ENCODE measurements around the gene PKNOX2.

PKNOX2 gene

DNA sequence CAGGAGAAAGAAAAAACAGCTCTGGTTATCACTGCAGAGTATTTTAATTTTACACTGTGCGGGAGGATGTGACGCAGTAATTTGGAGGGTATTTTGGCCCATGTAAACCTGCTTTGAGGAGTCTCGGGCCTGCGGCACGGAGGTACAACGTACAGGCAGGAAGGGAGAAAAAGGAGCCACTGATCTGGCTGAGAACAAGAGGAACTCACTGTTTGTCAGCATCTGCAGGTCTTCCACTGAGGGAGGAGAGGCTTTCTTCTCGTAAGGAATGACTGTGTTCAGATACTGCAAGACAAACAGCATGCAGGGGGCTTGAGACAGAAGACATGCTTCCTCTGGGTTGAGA, 287.5 kb downstream of the PKNOX2 start:
- no peak overlapping the region for H3K27ac ChIP-seq (ENCODE audit: low read length)
- no peak overlapping the region for H3K4me2 ChIP-seq (ENCODE audit: low read length)
- H3K9me3 ChIP-seq (ENCODE audit: insufficient read depth, low read length) = no peaks in the 10 kb centered on the region
- no peak overlapping the region for H3K9ac ChIP-seq (ENCODE audit: low read length)
- no peak overlapping the region for H3K4me3 ChIP-seq (ENCODE audit: low read length)
- no peaks in the 10 kb centered on the region for H3K79me2 ChIP-seq (ENCODE audit: low read length)
- 0 out of 2 replicates have a peak, but pooled peaks cover 4% of the 10 kb centered on the region for H3K27me3 ChIP-seq (ENCODE audit: low read depth, low read length)
- no peak for TF ChIP-seq EZH2phosphoT487 (IDR thresholded peaks at IDR 0.05; ENCODE audit: low read depth)
- TF ChIP-seq, protein P1, sequence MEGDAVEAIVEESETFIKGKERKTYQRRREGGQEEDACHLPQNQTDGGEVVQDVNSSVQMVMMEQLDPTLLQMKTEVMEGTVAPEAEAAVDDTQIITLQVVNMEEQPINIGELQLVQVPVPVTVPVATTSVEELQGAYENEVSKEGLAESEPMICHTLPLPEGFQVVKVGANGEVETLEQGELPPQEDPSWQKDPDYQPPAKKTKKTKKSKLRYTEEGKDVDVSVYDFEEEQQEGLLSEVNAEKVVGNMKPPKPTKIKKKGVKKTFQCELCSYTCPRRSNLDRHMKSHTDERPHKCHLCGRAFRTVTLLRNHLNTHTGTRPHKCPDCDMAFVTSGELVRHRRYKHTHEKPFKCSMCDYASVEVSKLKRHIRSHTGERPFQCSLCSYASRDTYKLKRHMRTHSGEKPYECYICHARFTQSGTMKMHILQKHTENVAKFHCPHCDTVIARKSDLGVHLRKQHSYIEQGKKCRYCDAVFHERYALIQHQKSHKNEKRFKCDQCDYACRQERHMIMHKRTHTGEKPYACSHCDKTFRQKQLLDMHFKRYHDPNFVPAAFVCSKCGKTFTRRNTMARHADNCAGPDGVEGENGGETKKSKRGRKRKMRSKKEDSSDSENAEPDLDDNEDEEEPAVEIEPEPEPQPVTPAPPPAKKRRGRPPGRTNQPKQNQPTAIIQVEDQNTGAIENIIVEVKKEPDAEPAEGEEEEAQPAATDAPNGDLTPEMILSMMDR (IDR thresholded peaks at IDR 0.05; ENCODE audit: low read depth, low read length) = no peak
- no peaks in the 10 kb centered on the region for H3K36me3 ChIP-seq (replicated peaks; ENCODE audit: low read depth, low read length)
- H3K4me1 ChIP-seq (ENCODE audit: low read length) = 0 out of 2 replicates have a peak, but pooled peaks cover 6% of the 10 kb centered on the region
- H2AFZ ChIP-seq (ENCODE audit: low read depth, low read length) = peak overlapping the region; percentile 98; the same call in 1 of the 2 replicates
- H4K20me1 ChIP-seq (ENCODE audit: insufficient read depth, low read length) = no peaks in the 10 kb centered on the region

DNA sequence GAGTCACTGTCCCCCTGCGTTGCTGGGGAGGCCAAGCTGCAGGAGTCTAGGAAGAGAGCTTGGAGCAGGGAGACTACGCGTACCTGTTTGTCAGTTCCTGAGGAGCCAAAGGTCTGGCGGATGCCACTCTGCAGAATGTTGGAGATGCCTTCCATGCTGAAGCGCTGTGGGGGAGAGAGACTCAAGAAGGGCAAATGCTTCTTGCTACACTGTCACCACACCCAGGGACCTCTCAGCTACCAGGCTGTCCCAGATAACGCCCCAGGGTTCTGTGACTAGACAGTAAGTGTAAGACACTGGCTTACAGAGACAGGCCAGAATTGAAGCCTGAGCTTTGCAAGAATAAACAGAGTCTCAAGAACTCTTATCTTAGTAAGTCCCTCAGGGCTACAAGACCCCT, 289.5 kb downstream of the PKNOX2 start:
- Histone ChIP-seq H3K4me3 (ENCODE audit: low read length) (no peak overlapping the region), H3K79me2 (ENCODE audit: low read length) (no peaks in the 10 kb centered on the region), H3K27me3 (ENCODE audit: low read depth, low read length) (no peaks in the 10 kb centered on the region), H3K27ac (ENCODE audit: low read length) (no peak overlapping the region), H2AFZ (ENCODE audit: low read depth, low read length) (no peak overlapping the region), H3K36me3 (replicated peaks; ENCODE audit: low read depth, low read length) (no peaks in the 10 kb centered on the region), H3K4me1 (ENCODE audit: low read length) (0 out of 2 replicates have a peak, but pooled peaks cover 6% of the 10 kb centered on the region), H3K9me3 (ENCODE audit: insufficient read depth, low read length) (no peaks in the 10 kb centered on the region), H3K4me2 (ENCODE audit: low read length) (no peak overlapping the region), H3K9ac (ENCODE audit: low read length) (no peak overlapping the region), H4K20me1 (ENCODE audit: insufficient read depth, low read length) (no peaks in the 10 kb centered on the region)
- TF ChIP-seq, protein P1 (IDR thresholded peaks at IDR 0.05; ENCODE audit: low read depth, low read length) = no peak
- TF ChIP-seq EZH2phosphoT487 (IDR thresholded peaks at IDR 0.05; ENCODE audit: low read depth) = no peak

GRCh38 chr11:125455851-125456250, 291.3 kb downstream of the PKNOX2 start:
- no peak overlapping the region for H3K27ac ChIP-seq (ENCODE audit: low read length)
- no peak overlapping the region for H3K4me2 ChIP-seq (ENCODE audit: low read length)
- 0 out of 2 replicates have a peak, but pooled peaks cover 2% of the 10 kb centered on the region for H3K27me3 ChIP-seq (ENCODE audit: low read depth, low read length)
- H3K9ac ChIP-seq (ENCODE audit: low read length) = no peak overlapping the region
- no peak overlapping the region for H2AFZ ChIP-seq (ENCODE audit: low read depth, low read length)
- TF ChIP-seq, protein P1 (IDR thresholded peaks at IDR 0.05; ENCODE audit: low read depth, low read length) = no peak
- no peak for TF ChIP-seq EZH2phosphoT487 (IDR thresholded peaks at IDR 0.05; ENCODE audit: low read depth)
- H3K79me2 ChIP-seq (ENCODE audit: low read length) = no peaks in the 10 kb centered on the region
- 0 out of 2 replicates have a peak, but pooled peaks cover 6% of the 10 kb centered on the region for H3K4me1 ChIP-seq (ENCODE audit: low read length)
- H3K4me3 ChIP-seq (ENCODE audit: low read length) = no peak overlapping the region
- no peaks in the 10 kb centered on the region for H4K20me1 ChIP-seq (ENCODE audit: insufficient read depth, low read length)
- no peaks in the 10 kb centered on the region for H3K9me3 ChIP-seq (ENCODE audit: insufficient read depth, low read length)
- H3K36me3 ChIP-seq (replicated peaks; ENCODE audit: low read depth, low read length) = no peaks in the 10 kb centered on the region

DNA sequence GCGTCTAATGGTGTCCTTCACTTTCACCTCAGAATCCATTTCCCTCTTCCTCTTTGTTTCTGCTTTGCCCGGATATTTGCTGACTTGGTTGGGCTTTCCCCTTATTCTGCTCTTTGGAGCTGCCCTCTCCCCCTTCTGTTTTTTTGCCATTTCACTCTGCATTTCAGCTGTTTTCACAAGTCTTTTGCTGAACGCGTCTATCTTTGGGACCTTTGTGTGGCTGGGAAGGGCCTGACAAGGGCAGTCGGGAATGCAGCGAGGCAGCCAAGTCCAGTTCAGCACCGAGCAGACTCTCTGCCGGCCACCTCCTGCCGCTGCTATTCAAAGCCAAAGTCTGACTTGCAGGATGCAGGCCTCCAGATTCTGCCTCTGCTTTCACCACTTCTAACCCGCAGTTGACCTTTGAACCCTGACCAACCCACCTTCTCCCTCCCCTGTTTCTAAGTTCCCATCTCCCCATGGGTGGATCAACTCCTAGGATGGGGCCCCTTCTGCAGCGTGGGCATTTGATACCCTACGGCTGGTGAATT, 293.3 kb downstream of the PKNOX2 start:
- no peak overlapping the region for H3K4me2 ChIP-seq (ENCODE audit: low read length)
- no peaks in the 10 kb centered on the region for H3K36me3 ChIP-seq (replicated peaks; ENCODE audit: low read depth, low read length)
- H3K27me3 ChIP-seq (ENCODE audit: low read depth, low read length) = peaks cover 6% of the 10 kb centered on the region; the same call in 1 of the 2 replicates
- H4K20me1 ChIP-seq (ENCODE audit: insufficient read depth, low read length) = no peaks in the 10 kb centered on the region
- TF ChIP-seq, protein P1 (IDR thresholded peaks at IDR 0.05; ENCODE audit: low read depth, low read length) = no peak
- no peak for TF ChIP-seq EZH2phosphoT487 (IDR thresholded peaks at IDR 0.05; ENCODE audit: low read depth)
- H3K4me1 ChIP-seq (ENCODE audit: low read length) = no peaks in the 10 kb centered on the region
- no peak overlapping the region for H3K4me3 ChIP-seq (ENCODE audit: low read length)
- no peaks in the 10 kb centered on the region for H3K79me2 ChIP-seq (ENCODE audit: low read length)
- H3K9me3 ChIP-seq (ENCODE audit: insufficient read depth, low read length) = no peaks in the 10 kb centered on the region
- no peak overlapping the region for H2AFZ ChIP-seq (ENCODE audit: low read depth, low read length)
- no peak overlapping the region for H3K9ac ChIP-seq (ENCODE audit: low read length)
- no peak overlapping the region for H3K27ac ChIP-seq (ENCODE audit: low read length)
